NCI-H69 (cell line): ENCODE data around the gene NLRP1.
A peak's percentile ranks its signal among the peaks of the same experiment; 100 is the strongest.

Experiments
- DNase-seq: peaks from one replicate; lab custom pipeline; 2025; lab: John Stamatoyannopoulos, UW

The NLRP1 gene

GRCh38 chr17:5516060-5516792, 68.1 kb downstream of the NLRP1 start:
- DNase-seq: no peak

- no peak for DNase-seq
Observed at GRCh38 chr17:5514976-5515375, 69.3 kb downstream of the NLRP1 start.

GRCh38 chr17:5513628-5514027, 70.7 kb downstream of the NLRP1 start:
- DNase-seq: no peak

GRCh38 chr17:5511401-5512225, 72.7 kb downstream of the NLRP1 start:
- no peak for DNase-seq

GRCh38 chr17:5510771-5511170, 73.5 kb downstream of the NLRP1 start:
- no peak for DNase-seq

DNA sequence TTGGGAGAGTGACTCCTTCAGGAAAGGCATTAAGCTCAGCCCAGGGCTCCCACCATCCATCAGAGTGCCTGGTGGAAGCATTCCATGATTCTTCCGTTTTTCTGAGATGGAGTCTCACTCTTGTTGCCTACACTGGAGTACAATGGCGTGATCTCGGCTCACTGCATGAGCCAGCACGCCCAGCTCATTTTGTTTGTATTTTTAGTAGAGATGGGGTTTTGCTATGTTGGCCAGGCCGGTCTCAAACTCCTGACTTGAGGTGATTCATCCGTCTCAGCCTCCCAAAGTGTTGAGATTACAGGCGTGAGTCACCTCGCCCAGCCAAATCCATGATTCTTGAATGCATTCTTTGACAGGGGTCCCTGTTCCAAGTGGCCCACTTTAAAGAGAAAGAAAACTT, 74.8 kb downstream of the NLRP1 start:
- no peak for DNase-seq

- peak; percentile 68 for DNase-seq
Observed at GRCh38 chr17:5508810-5509209, 75.5 kb downstream of the NLRP1 start.

GRCh38 chr17:5506307-5506706, 78.0 kb downstream of the NLRP1 start:
- no peak for DNase-seq

DNA sequence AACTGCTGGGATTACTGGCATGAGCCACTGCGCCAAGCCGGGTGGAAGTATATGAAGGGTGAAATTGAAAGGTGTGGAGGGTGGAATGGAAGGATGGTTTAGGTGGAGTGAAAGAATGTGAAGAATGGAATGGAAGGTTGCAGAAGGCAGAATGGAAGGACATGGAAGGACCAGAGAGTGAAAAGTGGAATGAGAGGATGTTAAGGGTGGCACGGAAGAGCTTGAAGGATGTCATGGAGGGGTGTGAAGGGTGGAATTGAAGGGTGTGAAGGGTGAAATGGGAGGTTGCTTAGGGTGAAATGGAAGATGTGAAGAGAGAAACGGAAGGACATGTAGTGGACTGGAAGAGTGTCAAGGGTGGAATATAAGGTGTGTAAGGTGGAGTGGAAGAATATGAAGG, 81.8 kb downstream of the NLRP1 start:
- no peak for DNase-seq

DNA sequence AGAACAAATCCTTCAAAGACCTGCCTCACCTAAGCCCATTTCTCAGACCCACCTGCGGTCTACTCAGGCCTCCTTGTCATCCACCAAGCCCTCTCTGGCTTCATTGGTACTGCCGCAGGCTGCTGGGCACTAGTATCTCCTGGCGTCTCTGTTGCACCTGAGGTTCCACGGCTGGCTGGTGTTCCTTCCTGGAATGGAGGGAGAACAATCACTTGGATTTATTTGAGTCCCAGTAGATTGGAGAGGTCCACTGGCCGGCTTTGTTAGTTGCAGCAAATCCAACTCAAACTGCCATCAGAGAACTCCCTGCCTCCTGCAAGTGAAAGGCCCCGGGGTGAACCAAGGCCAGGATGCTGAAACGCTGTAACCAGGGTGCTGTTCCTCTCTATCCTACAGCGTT, 82.6 kb downstream of the NLRP1 start:
- DNase-seq: no peak

DNA sequence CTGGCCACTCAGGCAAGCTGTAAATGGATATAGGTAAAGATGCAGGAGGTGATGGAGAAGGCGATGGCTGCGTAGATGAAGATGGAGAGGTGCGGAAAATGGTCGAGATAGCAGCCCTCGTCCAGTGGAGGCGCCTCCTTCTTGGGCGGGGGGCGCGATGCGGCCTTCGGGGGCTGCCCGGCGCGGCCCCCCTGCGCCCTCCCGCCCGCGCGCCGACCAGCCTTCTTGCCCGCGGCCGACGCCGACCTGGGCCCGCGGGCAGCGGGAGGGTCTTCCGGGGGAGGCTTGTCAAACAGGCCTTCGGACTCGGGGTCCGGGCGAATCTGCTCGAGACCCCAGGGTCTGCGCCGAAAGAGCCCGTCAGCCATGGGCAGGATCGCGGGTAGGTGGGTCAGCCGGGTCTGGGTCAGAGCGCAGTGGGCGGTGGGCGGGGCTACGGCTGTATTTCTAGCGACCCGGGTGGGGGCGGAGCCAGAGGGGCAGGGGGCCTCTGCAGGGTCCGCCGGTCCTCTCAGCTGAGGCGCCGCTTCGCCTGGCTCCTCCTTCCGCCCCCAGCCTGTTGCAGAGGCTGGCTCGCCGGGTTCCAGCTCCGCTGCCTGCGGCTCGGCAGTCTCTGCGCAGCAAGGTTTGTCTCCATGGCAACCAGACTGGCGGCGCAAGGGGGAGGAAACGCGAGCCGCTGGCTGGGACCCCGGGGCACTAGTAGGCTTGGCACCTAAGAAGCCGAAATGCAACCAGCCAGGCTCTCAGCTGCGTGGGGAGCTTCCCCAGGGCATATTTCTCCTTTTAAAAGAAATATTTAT, 83.5 kb downstream of the NLRP1 start:
- peak; percentile 95 for DNase-seq

DNA sequence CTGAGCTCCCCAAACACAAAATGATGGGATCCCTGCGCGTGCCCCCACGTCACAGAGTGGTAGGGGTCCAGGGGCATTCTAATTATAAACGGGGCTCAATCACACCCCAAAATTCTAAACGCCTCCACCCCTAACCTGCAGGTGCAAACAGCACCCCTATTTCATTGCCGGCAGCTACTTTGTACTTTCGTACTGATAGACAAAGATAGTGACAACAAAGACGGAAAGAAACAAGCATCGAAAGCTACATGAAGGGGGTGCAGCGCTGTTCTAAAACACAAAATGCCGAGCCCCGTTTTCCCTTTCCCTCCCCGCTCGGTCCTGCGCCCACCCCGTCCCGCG, 84.1 kb downstream of the NLRP1 start:
- no peak for DNase-seq

GRCh38 chr17:5499476-5500231, 84.7 kb downstream of the NLRP1 start:
- DNase-seq: peak; percentile 54

- DNase-seq: no peak
Observed at GRCh38 chr17:5492970-5493369, 91.3 kb downstream of the NLRP1 start.

GRCh38 chr17:5488752-5489151, 95.6 kb downstream of the NLRP1 start:
- no peak for DNase-seq

- peak; percentile 98 for DNase-seq
Observed at GRCh38 chr17:5486206-5487124, 97.8 kb downstream of the NLRP1 start, which contains the start of gene MIS12. MIS12 (plus strand) TSS chr17:5486566; CDS start chr17:5488863, 2,297 bp downstream.

- DNase-seq: peak; percentile 63
Observed at GRCh38 chr17:5485270-5486205, 98.8 kb downstream of the NLRP1 start, which contains the start of gene DERL2. DERL2 (minus strand) TSS chr17:5486178; CDS start chr17:5486161, 17 bp downstream.

DNA sequence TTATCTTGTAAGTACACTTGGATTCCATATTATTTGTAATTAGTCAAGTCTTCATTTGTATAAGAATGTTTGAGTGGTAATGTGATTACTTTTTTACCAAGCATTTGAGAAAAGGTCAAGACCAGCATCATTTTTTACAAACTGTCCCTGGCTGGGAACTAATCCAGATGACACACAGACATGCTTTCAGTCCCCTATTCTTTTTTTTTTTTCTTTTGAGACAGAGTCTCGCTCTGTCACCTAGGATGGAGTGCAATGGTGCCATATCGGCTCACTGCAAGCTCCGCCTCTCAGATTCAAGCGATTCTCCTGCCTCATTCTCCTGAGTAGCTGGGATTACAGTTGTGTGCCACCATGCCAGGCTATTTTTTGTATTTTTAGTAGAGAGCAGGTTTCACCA, 102.9 kb downstream of the NLRP1 start:
- no peak for DNase-seq

GRCh38 chr17:5480962-5481361, 103.3 kb downstream of the NLRP1 start:
- DNase-seq: no peak
